SKM-1 treated with dmso at 0.1 percent for 144 hours (cell line): Measurements from ENCODE around the gene XXYLT1.
"Not testable (repeated sequence)": the region's sequence is repeated elsewhere in the genome, so short reads cannot be mapped to it uniquely, and the experiment has no call there.

Experiments used
- DNase-seq: peaks from one replicate; lab custom pipeline; 2025; ENCODE audit not compliant: unreplicated experiment; lab: John Stamatoyannopoulos, UW

XXYLT1 gene

DNA sequence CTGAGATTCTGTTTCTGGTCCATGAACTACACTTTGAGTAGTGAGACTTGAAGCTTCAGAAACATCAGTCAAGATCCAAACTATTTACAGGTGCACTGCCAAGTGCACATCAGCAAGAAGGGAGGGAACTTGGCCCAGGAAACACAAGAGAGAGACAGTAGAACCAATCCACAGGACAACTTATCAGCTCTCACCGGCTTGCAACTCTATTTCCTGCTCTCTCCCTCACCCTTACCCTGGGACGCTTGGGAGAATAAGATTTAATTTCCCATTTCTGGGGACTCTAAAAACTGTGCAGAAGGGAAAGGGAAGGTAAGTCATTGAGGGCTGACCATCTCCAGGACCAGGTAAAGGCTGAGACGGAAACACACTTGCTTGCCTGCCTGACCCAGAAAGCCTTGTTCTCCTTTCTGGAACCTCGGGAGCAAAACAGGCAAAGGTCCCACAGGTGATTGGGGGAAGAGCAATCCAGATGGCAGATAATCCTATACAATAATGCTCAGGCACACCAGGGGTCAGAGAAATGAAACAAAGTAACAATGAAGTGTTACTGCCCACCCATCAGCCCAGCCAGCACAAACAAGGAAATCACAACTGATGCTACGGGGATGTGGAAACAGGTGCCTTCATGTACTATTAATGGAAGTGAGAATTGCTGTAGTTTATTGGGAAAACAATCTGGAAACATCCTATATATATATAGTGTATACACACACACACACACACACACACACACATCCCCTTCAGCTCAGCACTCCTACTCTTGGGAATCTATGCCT is 154.4 kb downstream of the XXYLT1 start:
- DNase-seq, result no peak

DNA sequence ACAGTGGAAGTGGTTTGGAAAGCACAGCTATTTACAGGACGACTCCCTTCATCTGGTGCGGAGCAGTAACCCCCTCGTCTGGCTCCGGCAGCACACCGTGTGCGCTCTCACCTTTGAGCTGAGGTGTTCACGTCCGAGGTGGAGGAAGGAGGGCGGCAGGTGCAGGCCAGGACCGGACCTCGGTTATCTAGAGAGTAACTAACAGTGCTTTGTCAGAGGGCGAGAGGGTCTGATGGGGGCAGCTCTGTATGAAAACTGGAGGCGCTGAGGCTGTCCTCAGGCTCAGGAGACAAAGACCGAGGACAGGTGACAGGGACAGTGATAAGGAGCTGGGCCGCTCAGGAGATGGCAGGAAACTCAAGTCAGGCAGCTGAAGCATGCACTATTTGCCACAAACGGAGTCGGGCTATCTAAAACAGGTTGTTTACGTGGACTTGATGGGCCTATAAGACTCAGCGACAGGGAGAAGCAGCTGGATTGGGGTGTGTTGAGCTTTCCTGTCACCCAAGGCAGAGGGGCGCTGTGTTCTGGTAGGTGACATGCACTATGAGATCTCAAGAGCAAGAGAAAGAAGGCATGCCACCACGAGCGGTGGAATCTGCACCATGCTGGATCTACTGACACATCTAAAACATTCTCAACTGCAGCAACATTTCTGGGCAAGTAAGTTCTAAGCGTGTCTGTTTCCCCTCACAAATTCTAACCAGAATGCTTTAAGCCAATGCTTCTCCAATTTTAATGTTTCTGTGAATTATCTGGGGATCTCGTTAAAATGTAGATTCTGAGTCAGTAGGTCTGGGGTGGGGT is 155.2 kb downstream of the XXYLT1 start:
- DNase-seq, result no peak

- no peak for DNase-seq
Measured at GRCh38 chr3:195114786-195115599, 156.0 kb downstream of the XXYLT1 start.

- DNase-seq, result no peak
Measured at GRCh38 chr3:195113536-195114425, 157.2 kb downstream of the XXYLT1 start.

- DNase-seq, result no peak
Measured at GRCh38 chr3:195113048-195113447, 157.9 kb downstream of the XXYLT1 start.

DNA sequence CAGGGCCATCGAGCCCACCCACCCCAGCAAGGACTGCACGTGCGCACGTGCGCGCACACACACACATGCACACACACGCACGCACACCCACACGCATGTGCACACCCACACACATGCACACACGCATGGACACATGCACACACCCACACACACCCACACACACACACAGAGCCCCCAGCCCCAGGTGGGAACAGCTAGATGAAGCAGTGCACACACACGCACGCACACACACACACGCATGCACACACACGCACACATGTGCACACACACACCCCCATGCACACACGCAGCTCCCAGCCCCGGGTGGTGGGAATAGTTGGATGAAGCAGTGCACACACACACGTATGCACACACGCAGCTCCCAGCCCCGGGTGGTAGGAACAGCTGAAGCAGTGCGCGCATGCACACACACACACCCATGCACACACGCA is 158.6 kb downstream of the XXYLT1 start:
- no peak for DNase-seq

GRCh38 chr3:195111766-195112165 is 159.2 kb downstream of the XXYLT1 start:
- DNase-seq, result no peak

DNA sequence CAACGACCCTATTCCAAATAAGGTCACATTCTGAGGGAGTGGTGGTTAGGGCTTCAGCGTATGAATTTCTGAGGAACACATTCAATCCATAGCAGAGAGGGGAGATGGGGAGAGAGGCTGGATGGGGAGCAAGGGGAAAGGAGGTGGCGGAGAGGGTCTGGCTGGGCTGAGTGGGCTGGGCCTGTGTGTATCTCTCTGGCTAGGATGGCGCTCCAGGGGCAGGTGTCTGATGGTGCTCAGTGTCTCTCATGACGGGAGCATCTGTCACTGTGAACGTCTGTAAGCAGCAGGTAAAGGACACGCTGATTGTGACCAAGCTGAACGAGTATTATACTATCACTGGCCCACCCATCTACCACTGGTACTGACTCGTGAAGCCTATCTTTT is 159.6 kb downstream of the XXYLT1 start:
- no peak for DNase-seq

DNA sequence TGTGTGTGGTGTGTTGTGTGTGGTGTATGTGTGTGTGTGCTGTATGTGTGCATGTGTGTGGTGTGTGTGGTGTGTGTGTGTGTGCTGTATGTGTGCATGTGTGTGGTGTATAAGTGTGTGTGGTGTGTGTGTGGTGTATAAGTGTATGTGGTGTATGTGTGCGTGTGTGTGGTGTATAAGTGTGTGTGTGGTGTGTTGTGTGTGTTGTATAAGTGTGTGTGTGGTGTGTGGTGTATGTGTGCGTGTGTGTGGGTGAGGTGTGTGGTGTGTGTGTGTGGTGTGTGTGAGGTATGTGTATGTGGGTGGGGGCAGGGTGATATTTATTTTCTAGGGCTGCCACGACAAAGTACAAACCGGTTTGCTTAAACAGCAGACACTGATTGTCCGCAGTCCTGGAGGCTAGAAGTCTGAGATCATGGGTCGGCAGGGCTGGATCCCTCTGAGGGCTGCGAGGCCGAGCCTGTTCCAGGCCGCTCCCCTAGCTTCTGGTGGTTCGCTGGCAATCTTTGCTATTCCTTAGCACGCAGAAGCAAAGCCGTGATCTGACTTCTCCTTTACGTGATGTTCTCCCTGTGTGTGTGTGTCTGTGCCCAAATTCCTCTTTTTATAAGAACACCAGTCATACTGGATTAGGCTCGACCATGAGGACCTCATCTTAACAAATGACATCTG is 160.2 kb downstream of the XXYLT1 start:
- DNase-seq, result no peak

- DNase-seq, result no peak
Measured at GRCh38 chr3:195109098-195109657, 161.8 kb downstream of the XXYLT1 start.

- DNase-seq, result no peak
Measured at GRCh38 chr3:195107593-195107992, 163.4 kb downstream of the XXYLT1 start.

- not testable (repeated sequence) for DNase-seq
Measured at GRCh38 chr3:195107031-195107430, 163.9 kb downstream of the XXYLT1 start.

DNA sequence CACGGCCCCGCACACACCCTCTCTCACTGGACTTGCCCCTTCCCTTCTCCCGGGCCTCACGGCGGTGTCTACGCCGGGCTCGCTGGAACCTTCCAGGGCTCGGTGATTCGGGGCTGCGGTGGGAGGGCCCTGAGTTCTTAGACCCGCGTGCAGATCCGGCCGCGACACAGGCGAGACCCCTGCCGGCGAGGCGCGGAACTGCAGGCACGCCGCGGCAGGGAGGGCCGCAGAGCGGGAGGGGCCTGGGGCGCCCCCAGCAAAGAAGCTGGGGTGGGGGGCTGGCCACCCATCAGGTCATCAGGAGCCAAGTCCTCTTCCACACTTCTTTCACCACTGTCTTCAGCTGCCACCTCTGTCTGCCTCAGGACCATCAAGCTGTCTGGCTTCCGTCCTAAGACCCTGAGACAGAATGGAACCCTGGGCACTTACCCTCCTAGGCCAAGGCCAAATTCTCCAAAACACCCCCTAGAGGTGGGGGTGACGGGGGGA is 164.5 kb downstream of the XXYLT1 start:
- peak; percentile 41 for DNase-seq

GRCh38 chr3:195105841-195106417 is 165.0 kb downstream of the XXYLT1 start:
- no peak for DNase-seq

DNA sequence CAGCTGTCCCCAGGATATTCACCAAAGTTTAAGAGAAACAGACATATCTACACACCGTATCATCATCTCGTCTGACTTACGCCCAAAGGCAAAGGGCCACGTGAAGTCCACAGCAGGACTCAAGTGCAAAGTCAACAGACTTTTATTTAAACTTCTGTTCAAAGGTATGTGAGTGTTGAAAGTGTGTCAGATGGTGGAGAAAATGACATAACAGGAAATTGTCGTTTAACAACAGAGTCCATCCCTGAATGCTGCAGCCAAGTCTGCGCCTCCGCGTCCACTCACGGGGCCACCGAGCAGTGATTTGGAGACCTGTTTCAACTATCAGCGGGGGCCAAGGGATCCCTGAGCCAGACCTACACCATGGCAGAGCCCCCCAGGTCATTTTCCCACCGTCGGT is 165.6 kb downstream of the XXYLT1 start:
- DNase-seq, result no peak

GRCh38 chr3:195104340-195104739 is 166.6 kb downstream of the XXYLT1 start:
- DNase-seq, result no peak

DNA sequence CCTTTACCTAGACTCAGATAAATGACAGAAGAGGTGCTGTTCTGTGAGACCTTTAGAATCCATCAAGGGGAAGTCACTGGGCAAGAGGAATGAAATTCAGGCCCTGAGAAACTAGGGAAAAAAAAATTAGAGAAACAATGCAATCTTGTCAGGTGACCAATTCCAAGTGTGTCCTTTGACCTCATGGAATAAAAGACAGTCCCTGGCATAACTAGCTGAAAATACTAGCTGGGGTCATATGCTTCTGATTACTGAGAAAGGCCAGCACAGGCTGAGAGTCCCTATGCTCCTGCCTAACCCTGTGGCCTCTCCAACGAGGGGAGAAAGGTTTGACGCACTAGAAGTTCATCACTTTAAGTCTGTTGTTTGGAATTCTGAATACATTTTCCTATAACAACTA is 167.3 kb downstream of the XXYLT1 start:
- no peak for DNase-seq

DNA sequence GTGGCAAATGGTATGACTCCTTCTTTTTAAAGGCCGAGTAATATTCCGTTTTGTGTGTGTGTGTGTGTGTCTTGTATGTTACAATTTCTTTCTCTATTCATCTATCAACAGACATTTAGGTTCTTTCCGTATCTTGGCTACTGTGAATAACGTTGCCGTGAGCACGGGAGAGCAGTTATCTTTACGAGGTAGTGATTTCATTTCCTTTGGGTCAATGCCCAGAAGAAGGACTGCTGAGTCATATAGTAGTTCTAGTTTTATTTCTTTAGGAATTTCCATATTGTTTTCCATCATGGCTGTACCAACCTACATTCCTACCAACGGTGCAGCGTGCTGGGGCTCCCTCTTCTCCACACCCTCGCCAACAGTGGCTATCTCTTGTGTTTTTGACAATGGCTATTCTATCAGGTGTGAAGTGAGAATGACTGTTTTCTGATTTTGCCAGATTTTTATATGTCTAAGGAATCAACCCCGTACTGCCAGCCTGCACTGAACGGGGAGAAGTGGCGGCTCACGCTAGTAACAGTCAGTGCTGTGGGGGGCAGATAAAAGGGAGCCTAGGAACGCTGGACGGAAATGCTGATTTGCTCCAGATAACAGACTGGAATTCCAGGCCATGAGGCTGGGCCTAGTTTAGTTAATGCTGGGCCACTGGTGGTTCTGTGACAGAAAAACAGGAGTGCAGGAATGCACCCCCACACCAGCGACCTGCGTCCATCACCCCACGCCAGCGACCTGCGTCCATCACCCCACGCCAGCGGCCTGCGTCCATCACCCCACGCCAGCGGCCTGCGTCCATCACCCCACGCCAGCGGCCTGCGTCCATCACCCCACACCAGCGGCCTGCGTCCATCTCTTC is 168.1 kb downstream of the XXYLT1 start:
- no peak for DNase-seq
